SKM-1 treated with dmso at 0.1 percent for 144 hours (cell line): ENCODE results near the gene PFKFB3.

Experiments
- DNase-seq: peaks from one replicate; lab custom pipeline; 2025; ENCODE audit not compliant: unreplicated experiment; lab: John Stamatoyannopoulos, UW

The PFKFB3 gene

DNA sequence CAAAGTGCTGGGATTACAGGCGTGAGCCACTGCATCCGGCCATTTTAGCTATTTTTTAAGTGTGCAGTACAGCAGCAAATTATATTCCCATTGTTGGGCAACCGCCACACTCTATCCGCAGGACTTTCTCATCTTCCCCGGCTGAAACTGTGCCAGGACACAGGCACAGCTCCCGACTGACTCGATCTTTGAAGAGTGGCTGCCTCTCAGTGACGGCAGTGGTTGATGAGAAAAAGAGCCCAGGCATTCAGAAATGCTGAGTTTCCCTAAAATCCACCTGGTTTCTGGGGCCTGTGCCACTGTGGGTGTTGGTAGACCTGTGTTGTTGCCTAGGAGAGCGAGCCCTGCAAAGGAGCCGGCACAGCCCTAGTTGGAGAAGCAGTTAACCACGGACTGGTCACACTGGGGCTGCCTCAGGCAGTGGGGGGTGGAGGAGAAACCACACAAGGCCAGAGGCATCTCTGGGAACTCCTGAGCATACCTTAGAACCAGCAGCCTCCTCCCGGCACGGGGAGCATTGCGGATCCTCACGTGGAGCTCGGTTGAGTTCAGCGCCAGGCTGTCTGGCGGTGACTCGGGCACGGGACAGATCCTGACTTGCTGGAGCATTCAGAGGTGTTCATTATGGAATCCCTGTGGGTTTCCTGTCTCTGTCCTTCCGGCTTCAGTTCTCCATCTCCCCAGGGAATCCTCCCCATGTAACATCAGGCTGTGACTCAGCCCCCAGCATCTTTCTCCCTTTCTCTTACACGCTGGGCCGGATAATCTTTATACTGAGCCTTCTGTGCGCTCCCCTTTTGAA is 16.2 kb downstream of the PFKFB3 start:
- DNase-seq: no peak

DNA sequence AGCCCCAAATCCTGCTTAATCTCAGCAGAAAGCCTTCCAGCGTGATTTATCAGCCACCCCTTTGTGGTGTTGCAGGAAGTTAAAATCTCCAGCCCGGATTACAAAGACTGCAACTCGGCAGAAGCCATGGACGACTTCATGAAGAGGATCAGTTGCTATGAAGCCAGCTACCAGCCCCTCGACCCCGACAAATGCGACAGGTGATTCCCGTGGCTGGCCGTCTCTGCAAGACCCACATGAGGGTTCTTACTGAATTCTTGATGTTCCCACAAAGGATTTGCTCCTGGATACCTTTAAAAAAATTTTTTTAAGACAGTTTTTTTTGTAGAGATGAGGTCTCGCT is 16.7 kb downstream of the PFKFB3 start:
- no peak for DNase-seq

DNA sequence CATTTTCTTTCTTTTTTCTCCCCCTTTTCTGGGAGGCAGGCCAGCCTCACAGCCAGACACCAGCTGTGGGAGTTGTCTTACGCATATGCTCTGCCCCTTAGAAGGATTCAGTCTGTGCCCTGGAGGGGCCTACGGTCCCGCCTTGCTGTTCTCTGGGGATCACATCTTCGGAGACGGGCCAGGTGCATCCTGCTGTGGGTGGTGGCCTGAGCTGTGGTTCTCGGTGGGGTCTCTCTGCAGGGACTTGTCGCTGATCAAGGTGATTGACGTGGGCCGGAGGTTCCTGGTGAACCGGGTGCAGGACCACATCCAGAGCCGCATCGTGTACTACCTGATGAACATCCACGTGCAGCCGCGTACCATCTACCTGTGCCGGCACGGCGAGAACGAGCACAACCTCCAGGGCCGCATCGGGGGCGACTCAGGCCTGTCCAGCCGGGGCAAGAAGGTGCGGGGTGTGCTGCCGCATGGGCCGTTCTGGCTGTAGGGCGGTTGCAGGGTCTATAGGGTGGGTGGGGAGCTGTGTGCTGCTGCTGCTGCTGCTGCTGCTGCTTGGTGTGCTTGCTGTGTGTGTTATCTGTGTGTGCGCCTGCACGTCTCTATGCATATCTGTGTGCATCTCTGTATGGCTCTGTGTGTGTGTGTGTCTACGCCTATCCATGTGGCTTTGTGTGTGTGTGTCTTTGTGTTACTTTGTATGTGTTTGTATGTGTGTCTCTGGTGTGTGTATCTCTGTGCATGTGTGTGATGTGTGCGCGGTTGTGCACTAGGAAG is 17.9 kb downstream of the PFKFB3 start:
- no peak for DNase-seq

DNA sequence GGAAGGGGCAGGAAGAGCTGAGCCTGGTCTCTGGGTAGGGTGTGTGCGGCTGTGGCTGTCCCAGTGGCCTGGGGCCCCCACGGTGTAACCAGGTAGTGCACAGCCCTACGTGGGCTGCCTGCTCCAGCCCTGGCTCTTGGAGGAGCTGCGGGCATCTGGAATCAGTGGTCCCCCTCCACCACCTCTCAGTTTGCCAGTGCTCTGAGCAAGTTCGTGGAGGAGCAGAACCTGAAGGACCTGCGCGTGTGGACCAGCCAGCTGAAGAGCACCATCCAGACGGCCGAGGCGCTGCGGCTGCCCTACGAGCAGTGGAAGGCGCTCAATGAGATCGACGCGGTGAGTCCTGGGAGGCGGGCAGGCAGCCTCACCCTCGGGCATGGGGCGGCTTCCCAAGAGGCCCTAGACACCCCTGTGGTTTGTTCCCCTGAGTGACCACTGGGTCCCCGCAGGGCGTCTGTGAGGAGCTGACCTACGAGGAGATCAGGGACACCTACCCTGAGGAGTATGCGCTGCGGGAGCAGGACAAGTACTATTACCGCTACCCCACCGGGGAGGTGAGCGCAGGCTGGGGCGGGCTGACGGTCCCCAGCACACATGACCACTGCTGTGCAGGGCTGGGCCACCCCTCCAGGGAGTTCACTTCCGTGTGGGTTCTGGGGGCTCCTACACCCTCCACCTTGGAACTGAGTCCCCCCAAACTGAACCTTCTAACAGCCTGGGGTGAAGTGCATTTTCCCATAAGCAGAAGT is 18.6 kb downstream of the PFKFB3 start:
- DNase-seq: no peak

DNA sequence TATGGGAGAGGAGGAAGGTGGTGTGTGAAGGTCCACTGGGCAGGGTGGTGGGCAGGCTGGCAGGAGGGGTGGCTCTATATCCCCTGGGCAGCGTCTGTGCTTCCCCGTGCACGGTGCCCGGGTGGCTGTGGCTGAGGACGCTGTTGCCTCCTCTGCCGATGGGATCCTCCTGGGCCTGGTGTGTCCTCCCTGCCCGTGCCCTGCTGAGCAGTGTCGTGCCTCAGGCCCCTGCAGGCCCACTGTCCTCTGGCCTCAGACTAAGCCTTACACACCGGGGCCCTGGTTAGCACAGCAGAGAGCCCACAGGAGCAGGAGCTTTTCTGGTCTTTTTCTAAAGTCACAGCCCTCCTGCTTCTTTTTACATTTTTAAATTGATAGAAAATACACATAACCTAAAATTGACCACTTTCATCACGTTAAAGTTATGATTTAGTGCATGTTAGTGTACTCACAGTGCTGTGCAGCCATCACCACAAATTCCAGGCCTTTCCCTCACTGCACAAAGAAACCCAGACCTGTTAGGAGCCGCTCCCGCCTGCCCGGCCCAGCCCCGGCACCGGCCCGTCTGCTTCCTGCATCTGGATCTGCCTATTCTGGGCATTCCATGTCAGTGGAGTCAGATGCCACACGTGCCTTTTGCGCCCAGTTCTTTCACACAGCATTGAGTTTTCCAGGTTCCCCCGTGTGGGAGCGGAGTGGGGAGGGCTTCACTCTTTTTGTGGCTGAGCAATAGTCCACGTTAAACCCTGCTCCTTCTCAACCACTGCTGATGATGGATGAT is 19.4 kb downstream of the PFKFB3 start:
- DNase-seq: no peak

DNA sequence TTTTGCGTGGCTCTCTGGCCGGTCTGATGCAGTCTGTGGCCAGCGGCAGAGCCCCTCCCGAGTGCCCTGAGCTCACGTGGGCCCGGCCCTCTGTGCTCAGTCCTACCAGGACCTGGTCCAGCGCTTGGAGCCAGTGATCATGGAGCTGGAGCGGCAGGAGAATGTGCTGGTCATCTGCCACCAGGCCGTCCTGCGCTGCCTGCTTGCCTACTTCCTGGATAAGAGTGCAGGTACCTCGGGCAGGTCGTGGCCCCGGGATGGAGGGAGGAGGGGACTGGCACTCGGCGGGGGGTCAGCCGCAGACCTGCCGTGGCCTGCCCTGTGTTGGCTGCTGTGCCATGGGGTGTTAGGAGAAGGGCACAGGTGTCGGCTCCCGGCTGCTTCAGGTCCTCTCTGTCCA is 20.0 kb downstream of the PFKFB3 start:
- DNase-seq: no peak

DNA sequence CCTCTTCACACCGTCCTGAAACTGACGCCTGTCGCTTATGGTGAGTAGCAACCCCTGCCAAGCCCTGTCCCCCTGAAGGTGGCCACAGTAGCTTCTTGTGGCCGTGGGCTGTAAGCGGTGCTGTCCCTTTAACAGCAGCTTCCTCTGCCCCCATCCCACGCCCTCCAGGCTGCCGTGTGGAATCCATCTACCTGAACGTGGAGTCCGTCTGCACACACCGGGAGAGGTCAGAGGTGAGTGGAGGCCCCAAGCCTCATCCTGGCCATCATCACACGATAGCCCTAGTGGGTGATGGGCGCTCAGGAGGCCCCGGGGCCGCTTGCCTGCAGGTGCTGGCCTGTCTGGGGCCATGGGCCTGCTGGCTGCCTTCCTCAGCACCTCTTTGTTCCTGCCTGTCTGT is 21.2 kb downstream of the PFKFB3 start:
- no peak for DNase-seq

DNA sequence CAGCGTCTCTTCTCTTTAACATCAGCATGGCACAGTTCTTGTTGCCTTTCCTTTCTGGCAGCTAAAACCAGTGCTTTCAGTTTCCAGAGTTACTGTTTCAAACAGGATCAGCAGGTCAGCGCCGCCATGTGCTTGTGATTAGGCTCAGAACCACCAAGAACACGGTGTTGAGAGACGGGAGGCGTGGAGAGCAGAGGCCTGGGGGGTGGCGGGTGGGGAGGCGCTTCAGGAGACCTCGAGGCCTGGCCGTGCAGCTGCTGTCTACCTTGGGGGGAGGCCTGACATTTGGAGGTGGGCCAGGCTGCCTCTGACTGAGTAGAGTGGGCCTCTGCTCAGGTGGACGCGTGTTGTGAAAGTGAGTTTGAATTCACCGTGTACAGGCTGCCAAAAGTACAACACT is 22.0 kb downstream of the PFKFB3 start:
- DNase-seq: no peak

DNA sequence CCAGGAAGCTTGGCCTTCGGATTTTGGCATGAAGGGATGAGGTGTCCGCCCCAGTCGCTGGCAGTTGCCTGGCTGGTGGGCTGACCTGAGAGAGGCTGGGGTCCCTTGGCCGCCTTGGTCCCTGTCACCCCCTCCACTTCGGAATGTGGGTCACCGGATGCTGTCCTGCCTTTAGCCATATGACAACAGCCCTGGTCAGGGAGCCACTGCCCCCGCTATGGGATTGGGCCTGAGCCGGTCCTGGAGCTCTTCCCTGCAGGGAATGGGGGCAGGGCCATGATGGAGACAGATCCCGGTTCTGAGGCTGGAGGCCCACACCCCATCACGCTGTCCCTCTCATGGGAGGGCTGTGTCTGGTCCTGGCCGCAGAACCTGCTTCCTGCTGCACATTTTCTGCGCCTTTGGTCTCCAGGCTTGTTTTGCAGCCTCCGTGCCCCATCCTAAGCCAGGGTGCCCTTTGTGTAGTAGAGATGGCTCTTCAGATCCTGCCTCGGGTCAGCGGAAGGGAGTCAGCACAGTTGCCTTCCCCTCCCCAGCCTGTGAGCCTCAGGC is 22.6 kb downstream of the PFKFB3 start:
- no peak for DNase-seq

DNA sequence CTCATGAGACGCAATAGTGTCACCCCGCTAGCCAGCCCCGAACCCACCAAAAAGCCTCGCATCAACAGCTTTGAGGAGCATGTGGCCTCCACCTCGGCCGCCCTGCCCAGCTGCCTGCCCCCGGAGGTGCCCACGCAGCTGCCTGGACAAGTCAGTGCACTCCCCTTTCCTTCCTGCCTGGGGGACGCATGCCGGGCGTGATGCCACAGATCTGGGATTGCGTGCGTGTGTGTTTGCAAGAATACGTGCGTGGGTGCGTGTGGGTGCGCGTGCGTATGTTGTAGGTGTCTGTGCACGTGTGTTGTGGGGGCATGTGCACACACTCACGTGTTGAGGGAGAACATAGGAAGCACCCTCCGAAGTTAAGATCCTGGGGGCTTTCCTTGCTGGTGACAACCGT is 23.5 kb downstream of the PFKFB3 start:
- no peak for DNase-seq

DNA sequence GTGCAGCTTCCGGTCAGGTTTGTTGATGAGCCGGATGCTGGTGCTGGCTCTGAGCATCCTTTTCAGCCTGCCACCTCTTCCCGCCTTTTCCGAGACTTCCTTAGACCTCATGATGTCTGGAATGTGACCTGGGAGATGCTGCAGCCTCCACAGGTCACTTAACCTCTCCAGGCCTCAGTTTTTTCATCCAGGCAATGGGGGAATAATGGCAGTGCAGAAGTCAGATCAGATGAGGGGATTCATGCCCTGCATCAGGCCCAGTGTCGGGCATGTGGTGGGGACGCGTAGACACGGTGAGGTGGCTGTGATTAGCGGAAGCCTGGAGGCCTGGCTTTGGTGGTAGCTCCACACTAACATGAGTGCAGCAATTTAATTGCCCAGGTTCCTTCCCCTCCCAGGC is 24.6 kb downstream of the PFKFB3 start:
- DNase-seq: no peak

DNA sequence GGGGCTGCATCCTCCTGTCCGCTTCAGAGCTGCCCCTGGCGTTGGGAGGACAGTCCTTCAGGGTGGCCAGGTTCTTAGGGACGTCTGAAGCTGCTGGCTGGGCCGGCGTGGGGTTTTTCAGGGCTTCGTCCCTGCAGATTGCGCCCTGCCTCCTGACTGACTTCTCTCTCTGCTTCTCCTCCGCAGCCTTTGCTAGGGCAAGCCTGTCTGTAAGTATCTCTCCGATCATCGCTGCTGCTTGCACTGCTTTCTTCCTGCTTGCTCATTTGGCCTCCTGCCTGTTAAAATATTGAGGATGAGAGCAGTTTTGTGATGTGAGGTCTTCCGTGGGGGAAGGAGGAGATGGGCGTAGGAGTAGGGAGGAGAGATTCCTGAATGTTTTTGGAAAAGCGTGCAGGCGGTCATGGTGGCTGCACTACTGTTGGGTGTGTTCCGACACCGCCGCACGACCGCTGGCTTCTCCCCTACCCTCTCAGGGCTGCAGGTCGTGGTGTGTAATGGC is 25.3 kb downstream of the PFKFB3 start:
- DNase-seq: no peak

DNA sequence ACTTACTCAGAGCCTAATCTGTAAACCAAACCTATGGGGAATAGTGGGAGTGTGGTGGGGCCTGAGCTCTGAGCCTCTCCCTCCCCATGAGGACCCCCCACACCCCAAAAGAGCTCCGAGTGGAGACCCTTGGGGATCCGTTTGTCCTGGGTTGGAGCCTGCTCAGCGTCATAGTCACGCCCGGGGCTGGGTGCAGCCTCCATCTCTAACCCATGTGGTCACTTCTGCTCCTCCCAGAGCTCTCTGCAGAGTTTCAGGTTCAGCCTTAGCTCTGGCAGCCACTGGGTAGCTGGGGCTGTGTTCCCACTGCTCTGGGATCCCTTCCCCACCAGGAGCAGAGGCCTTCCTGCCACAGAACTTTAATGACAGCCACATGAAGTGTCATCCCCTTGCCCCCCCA is 25.9 kb downstream of the PFKFB3 start:
- DNase-seq: no peak

DNA sequence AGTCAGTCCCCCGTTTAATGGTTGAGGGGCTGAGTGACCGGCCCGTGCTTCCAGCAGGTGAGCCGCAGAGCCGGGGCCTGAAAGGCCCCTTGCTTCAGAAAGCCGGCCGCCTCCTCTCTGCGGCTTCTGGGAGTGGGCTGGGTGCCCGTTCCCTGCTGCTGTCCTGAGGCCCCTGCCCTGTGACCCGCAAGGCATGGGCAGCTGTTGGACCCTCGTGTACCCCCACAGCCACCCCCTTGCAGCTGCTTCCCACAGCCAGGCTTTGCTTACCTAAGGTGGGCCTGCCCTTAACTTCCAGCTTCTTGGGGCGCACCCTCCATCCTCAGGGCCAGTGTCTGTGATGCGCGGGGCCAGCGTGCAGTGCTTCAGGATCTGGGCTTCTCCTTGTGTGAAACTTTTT is 26.6 kb downstream of the PFKFB3 start:
- DNase-seq: no peak

DNA sequence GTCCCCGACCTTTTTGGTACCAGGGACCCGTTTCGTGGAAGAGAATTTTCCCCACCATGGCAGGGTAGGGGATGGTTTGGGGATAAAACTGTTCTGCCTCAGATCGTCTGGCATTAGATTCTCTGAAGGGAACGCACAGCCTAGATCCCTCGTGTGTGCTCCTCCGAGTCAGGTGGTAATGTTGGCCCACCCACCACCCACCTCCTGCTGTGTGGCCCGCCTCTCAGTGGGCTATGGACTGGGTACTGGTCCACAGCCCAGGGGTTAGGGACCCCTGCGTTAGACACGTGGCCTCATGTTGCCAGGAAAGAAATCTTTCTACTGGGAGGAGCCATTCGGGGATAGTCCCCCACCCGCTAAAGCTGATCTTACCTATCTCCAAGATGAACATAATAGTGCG is 27.0 kb downstream of the PFKFB3 start:
- DNase-seq: no peak

DNA sequence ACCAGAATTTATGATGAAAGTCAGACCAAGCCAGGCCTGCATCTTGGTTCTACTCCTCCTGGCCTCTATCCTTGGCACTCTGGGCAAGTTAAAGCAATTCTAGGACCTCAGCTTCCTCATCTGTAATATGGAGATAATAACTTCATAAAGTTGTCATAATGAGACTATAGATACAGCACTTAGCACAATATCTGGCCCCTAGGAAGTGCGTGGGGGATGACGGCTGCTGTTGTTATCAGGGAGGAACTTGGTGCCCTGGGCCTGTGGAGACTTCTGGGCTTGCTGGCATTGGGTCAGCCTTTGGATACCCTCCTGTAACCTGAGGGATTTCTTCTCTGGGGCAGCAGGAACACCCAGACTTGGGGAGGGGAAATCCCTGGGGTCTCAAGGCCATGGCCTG is 27.6 kb downstream of the PFKFB3 start:
- no peak for DNase-seq

DNA sequence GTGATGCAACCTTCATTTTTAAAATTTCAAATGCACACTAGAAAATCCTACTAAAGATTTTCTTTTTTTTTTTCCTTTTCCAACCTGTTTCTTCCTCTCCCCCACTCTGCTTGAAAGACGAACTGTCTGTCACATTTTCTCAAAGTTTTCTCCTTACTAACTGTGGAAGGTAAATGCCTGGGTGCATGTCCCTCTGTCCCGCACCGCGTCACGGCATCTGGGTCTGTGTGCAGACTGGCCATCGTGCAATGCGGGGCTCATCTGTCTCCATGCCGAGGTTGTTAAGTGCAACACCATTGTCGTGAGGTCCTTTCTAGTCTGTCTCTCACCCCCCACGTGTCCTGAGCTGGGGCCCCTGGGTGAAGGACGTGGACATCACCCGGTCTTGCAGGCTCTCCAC is 28.4 kb downstream of the PFKFB3 start:
- no peak for DNase-seq

DNA sequence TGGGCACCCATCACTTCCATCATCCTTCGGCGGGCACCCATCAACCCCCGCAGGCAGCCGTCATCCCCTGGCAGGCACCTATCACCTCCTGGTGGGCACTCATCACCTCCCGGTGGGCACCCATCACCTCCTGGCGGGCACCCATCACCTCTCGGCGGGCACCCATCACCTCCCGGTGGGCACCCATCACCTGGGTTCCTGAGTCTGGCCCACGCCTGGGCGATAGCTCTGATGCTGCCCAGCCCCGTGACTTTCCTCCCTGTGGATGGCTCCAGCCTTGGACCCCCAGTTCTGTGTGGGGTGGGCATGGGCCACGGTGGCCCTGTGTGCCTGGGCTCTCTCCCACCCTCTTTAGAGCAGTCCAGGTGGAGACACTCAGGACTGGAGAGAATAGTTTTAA is 29.0 kb downstream of the PFKFB3 start:
- DNase-seq: no peak

DNA sequence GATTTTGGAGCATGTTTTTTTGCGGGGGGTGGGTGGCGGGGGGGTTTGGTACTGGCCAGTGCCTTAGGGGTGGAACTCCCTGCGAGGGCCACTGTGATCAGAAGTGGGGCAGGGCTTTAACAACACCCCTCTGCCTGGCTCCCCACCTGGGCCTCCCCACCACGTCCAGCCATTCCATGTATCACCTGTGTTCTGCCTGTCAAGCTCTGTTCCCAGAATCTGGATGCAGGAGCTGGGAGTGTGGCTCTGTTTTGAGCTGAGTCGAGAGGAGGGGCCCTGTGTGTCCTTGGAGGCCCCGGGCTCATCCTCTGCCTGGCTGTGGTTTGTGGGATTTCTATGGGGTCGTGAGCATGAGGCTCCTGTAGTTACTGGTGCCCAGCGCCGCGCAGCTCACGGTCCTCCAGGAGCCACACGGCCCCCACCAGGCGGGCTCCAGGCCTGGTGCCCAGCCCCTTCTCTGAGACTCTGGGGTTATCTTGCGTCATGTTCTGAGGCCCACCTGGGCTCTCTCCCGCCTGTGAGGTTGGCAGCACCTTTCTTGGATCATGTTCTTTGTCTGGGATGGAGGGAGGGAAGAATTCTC is 29.6 kb downstream of the PFKFB3 start:
- DNase-seq: no peak
